Measurements from ENCODE around the gene PGP.
"Not testable (repeated sequence)": the region's sequence is repeated elsewhere in the genome, so short reads cannot be mapped to it uniquely, and the experiment has no call there.

The PGP gene, protein sequence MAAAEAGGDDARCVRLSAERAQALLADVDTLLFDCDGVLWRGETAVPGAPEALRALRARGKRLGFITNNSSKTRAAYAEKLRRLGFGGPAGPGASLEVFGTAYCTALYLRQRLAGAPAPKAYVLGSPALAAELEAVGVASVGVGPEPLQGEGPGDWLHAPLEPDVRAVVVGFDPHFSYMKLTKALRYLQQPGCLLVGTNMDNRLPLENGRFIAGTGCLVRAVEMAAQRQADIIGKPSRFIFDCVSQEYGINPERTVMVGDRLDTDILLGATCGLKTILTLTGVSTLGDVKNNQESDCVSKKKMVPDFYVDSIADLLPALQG

DNA sequence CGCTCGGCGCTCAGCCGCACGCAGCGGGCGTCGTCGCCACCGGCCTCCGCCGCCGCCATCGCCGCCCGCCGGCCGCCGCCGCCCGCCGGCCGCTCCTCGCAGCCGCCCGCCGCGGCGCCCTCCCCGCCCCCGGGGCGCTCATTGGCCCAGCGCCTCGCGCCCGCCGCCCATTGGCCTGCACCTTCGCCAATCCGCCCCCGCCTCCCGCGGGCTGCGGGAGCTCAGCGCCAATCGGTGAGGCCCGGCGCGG is at the start of gene PGP:
Gene PGP (minus strand): TSS at position 122 of the 250 bp plus-strand sequence. CDS start 63 bp downstream, at position 59.
- no peak for DNase-seq (ENCODE audit: low read depth in 1 of 2, low spot score in 1 of 2)

DNA sequence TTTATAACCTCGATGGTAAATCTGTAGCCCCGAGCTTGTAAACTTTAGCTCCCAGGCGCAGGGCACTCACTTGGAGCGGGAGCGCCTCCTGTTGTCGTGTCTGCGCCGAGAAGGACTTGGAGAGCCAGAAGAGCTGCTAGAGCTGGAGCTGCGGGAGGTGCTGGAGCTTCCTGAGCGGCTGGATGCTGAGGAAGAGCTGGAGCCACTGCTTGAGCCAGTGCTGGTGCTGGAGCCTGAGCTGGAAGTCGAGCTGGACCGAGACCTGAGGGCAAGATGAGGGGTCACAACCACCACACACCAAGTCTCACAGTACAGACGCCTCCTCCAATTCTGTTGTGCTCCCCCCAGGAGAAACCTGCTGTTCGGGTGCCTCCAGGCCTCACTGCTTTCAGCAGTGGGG is 48.4 kb upstream of the PGP start:
- not testable (repeated sequence) for DNase-seq (ENCODE audit: low read depth in 1 of 2, low spot score in 1 of 2)

DNA sequence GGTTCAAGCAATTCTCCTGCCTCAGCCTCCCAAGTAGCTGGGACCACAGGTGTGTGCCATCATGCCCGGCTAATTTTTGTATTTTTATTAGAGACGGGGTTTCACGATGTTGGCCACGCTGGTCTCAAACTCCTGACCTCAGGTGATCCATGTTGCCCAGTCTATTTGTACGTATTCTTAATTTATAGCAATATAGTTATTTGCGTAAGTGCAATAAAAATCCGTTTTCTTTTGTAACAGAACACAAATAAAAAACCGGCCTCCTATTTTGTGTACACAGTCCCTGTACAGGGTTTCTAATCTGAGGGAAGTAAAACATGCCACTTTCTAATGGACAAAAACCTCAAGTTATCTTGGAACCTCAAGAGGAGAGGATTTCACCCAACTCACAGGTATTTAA is 45.6 kb upstream of the PGP start:
- DNase-seq (ENCODE audit: low read depth in 1 of 2, low spot score in 1 of 2): no peak

DNA sequence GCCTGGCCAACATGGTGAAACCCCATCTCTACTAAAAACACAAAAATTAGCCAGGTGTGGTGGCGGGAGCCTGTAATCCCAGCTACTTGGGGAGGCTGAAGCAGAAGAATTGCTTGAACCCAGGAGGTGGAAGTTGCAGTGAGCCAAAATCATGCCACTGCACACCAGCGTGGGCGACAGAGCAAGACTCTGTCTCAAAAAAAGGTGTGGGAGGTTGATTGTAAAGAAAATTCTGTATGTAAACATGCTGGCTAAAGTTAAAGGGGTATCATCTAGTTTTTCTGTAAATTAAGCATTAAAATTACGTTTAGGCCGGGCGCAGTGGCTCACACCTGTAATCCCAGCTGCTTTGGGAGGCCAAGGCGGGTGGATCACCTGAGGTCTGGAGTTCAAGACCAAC is 43.9 kb upstream of the PGP start:
- not testable (repeated sequence) for DNase-seq (ENCODE audit: low read depth in 1 of 2, low spot score in 1 of 2)

DNA sequence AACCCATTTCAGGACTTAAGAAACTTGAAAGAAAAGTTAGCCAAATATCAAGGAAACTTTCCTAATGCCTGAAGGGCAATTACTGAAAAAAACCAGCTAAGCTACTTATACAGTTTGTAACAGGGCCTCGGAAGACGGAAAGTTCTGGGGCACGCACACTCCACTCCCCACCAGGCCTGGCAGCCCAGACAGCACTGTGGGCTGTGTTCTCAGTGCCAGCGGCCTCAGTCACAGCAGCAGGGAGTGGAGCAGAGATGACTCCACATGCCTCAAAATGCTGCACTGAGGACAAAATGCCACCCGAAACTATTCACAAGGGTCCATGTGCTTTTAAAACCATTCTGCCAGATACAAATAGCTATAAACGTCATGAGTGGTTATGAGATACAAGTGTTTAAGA is 43.1 kb upstream of the PGP start:
- no peak for DNase-seq (ENCODE audit: low read depth in 1 of 2, low spot score in 1 of 2)

DNA sequence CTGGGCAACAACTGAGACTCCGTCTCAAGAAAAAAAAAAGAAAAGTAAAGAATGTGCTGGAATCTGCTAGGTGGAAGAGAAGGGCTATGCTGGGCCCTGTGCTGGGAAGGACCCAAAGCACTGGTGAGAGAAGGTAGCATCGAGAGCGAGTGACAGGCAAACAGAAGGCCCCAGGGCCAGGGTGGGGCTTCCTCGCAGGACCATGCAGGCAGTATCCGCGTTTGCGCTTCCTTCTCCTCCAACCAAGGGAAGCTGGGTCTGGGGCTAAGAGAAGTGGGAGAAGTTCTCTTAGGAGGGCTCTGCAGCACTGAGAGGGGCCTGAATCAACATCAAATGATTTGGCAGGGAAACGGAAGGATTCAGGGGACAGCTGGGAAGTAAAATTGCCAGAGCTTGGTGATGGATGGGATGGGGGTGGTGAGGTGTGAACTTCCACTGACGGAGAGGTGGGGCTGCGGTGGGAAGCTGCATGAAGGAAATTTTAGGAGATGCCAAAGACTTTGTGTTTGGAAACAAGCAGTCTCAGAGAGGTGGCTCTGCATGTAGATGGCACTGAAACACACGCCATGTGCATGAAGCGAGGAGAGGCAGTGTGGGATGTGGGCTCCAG is 42.0 kb upstream of the PGP start:
- no peak for DNase-seq (ENCODE audit: low read depth in 1 of 2, low spot score in 1 of 2)

DNA sequence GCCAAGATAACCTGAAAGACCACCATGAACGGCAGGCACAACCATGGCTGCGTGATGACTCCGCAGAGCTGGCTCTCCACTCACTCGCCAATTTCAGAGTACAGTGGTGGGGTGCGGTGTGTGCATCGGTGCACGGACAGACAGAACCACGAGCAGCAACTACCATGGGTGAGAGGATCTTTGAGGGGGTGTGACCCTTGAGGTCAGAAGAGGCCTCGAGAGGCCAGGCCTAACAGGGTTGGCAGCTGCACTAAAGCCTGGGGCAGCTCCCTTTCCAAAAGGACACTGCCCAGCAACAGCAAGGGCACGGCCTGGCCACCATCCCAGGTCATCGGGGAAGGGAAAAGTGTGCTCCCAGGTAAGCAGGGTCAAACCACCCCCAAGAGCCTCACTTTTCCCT is 38.7 kb upstream of the PGP start:
- DNase-seq (ENCODE audit: low read depth in 1 of 2, low spot score in 1 of 2): no peak

DNA sequence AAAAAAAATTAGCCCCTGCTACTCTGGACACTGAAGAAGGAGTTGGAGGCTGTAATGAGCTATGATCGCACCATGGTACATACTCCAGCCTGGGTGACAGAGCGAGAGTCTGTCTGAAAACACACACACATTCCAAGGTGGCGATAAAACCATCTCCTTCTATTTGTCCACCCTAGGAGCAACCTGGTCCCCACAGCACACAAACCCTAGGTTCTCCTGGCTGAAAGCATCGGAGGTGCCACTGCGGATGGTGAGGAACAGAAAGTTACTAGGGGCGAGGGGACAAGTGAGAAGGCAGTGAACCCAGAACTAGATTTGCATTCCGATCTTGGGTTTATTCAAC is 38.1 kb upstream of the PGP start:
- DNase-seq (ENCODE audit: low read depth in 1 of 2, low spot score in 1 of 2): no peak

DNA sequence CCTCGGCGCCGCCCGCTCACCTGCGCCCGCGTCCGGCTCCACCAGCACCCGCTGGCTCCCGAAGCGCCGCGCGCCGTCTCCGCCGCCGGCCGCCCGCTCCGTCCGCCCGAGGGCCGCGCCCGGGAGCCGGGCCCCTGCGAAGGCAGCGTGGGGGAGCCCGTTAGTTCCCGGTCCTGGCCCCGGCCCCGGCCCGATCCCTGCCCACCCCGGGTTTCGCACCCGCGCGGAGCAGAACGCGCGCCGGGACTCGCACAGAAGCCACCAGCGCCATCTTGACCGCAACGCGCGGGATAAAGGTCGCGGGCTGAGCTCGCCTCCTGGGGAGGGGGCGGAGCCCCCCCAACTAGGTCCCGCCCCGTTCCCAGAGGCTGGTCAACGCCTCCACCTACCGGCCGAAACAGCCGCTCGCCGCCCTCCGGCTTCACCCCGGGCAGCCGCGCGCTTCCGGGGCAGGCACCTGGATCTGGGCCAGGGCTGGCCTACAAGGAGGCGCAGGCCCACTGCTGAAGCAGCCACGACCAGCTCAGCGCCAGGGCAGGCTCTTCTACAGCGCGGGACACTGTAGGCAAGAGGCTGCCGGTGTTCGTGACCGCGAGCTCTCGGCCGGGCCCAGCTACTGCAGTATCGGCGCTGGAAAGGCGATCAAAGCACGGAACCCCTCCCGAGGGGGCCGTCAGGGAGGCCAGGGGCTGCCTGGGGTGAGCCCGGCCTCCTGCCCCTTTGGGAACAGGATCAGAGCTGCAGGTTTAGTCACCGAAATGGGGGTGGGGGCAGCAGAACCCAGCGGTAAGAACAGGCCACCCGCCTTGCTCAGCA is 36.9 kb upstream of the PGP start, which contains the start of gene ECI1:
Gene ECI1 (minus strand): TSS at position 292 of the 816 bp plus-strand sequence. CDS start 21 bp downstream, at position 271.
- DNase-seq (ENCODE audit: low read depth in 1 of 2, low spot score in 1 of 2): peak; percentile 64 to 69

DNA sequence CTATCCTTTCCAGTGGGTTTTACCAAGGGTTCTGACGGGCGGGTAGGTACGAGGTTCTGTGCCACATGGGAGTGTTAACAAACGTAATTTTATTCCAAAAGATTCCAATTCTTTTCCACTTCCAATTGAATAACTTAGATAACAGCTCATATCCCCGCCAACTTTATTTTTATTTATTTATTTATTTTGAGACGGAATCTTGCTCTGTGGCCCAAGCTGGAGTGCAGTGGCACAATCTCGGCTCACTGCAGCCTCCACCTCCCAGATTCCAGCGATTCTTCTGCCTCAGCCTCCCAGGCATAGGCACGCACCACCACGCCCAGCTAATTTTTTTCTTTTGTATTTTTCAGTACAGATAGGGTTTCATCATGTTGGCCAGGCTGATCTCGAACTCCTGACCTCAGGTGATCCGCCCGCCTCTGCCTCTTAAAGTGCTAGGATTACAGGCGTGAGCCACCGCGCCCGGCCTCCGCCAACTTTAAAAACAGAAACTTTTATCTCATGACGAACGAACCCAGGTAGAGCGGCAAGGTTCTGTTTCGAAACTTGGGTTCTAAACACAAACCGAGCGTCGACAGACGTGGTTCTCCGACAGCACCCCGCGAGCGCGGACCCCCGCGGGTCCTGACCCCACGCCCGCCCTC is 36.1 kb upstream of the PGP start:
- DNase-seq (ENCODE audit: low read depth in 1 of 2, low spot score in 1 of 2): peak in 1 of 2 donors; percentile 37

DNA sequence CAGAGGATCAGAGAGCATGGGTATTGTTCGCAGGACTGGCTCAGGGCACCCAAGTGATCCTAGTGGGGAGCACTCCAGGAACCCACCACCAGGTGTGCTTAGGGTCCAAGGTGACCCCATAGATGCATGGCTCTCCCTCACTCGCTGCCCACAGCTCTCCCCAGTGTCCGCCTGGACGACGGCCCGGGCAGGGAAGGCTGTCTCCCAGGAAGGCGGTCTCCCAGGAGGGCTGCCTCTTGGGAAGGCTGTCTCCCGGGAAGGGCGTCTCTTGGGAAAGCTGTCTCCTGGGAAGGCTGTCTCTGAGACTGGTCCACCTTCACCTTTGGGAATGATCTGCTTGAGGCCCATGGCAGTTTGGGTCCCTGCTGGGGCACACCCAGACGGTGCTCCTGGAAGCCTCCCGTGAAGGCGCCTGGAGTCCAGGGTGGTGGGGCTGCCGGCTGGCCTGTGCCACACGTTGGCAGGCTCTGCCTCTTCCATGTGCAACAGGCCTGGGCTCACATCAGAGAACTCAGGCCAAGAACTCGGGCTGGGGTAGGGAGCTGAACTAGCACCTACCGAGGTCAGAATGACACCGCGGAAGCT is 31.8 kb upstream of the PGP start:
- DNase-seq (ENCODE audit: low read depth in 1 of 2, low spot score in 1 of 2): no peak

DNA sequence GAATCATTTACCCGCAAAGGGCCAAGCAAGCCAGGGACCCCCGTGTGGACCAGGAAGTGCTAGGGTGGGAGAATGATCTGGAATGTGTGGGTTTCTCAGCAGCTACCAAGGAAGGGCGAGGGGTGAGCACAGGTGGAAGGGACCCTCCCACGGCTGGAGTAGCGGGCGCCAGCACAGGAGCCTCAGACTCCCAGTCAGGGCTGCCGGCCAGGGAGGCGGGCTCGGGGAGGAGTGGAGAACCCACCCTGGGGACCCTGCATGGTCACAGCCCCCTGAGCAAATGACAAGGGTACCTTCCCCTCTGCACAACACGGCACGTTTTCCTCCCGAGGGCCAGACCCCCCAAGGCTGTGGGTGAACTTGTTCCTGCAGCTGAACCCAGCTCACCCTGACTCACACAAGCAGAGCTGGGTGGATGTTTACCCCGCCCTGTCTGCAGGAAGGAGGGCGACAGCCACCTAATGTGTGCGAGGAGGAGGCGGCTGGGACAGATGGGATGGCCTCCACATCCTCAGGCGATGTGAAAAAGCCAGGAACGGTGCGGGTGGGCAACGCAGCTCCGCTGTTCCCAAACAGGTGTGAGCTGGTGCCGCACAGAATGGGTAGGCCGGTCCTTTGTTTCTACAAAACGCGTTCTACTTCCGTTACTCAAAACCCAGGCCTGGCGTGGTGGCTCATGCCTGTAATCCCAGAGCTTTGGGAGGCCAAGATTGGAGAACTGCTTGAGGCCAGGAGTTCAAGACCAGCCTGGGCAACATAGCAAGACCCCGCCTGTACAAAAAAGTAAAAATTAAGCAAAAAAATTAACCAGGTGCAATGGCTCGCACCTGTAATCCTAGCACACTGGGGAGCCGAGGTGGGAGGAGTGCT is 30.5 kb upstream of the PGP start:
- no peak for DNase-seq (ENCODE audit: low read depth in 1 of 2, low spot score in 1 of 2)

DNA sequence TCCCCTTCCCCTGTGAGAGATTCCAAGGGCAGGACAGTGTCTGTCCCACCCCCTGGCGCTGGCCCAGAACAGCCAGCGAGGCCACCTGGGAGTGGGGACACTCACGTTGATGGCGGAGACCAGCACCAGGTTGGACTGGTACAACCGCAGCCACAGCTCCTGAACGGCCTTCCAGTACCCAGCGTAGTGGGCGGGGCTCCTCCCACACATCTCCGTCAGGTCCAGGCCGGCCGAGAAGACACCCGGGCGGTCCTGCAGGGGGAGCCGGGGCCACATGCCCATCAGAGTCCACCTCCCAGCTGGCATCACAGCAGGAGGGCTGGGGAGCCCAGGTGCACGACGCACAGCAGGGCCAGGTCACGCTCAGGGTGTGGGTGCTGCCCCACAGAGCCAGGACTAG is 29.7 kb upstream of the PGP start:
- no peak for DNase-seq (ENCODE audit: low read depth in 1 of 2, low spot score in 1 of 2)

DNA sequence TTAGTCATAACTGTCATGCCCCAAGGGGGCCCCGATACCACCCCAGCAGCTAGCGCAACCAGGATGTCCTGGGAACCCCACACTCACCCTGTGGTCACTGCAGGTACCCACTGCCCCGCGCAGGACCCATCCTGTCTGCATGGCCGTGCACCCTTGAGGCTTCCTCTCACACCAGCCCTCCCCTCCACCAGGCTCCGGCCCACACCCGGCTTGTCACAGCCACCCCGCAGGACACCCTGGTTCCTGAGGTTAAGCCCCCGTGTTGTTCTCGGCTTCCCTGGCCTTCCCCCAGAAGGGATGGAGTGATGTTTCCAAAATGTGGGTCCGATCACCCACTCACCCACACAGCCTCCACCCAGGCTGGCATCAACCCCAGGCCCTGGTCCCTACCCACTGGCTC is 29.1 kb upstream of the PGP start:
- no peak for DNase-seq (ENCODE audit: low read depth in 1 of 2, low spot score in 1 of 2)

DNA sequence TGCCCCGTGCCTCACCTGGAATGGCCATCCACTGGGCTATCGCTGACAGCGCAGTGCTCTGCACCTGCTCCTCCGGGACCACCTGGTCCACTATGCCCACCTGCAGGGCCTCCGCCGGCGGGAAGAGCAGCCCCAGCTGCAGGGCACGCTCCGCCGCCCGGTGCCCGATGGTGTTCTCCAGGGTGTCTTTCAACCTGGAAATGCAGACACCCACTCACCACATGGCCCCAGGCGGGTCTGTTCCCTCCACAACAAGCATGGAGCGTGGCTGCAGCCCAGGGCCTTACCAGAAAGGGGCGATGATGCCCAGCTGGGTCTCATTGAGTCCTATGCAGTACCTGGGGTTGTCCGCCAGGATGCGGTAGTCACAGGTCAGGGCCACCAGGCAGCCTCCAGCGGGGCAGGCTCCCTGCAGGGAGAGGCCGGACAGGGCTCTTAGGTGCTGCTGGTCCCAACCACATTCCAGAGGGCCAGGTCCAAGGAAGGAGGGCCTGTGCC is 28.4 kb upstream of the PGP start:
- no peak for DNase-seq (ENCODE audit: low read depth in 1 of 2, low spot score in 1 of 2)

DNA sequence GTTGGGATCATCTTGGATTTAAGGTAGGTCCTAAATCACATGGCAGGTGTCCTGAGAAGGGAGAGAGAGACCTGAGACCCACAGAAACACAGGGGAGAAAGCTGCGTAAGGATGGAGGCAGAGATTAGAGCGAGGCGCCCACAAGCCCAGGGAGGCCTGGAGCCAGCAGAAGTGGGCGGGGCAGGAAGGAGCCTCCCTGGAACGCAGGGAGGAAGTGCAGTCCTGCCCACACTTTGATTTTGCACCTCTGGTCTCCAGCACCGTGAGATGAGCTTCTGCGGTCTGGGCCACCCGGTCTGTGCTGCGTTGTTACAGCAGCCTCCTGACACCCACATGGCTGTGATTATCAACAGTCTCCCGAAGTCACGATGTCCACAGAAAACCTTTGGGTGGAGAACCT is 28.0 kb upstream of the PGP start:
- DNase-seq (ENCODE audit: low read depth in 1 of 2, low spot score in 1 of 2): no peak

DNA sequence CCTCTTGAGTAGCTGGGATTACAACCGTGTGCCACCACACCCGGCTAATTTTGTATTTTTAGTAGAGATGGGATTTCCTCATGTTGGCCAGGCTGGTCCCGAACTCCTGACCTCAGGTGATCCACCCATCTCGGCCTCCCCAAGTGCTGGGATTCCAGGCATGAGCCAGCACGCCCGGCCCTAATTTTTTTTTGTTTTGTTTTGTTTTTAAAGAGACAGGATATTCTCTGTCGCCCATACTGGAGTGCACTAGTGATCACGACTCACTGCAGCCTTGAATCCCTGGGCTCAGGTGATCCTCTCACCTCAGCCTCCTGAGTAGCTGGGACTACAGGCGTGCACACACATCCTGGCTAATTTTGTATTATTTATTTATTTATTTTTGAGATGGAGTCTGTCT is 25.7 kb upstream of the PGP start:
- not testable (repeated sequence) for DNase-seq (ENCODE audit: low read depth in 1 of 2, low spot score in 1 of 2)

DNA sequence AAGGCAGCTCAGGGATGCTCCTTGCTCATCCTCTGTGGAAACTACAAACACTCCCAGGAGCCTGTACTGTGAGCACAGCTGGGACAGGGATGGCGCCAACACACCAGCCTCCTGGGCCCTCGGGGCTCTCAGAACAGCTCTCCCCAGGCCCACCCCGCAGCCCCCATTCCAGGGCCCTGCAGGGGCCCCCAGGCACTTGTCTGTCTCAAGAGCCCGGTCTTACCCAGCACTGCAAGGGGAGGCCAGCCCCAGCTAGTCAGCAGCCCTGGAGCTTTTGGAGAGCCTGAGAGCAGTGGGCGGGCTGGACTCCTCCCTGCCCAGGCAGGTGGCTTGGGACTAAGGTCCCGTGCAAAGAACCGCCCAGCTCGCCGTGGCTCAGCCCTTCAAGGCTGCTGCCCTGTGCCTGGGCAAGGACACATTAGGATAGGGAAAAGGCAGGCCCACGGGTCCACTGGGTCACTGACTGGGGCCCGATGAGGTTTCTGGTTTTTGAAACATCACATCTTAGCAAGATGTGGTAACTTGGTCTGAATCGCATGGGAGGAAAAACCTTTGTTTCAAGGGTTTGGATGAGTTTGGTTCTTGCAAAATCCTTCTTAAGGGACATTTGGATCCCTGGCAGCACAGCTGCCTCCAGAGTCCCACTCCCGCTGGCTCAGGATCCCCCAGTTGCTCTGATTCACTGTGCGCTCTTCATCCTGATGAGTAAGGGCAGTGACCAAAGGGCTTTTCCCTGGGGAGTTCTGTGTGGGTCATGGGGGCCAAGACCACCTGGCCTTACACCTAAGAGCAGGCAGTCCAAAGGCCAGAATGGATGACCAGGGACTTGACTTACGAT is 24.4 kb upstream of the PGP start:
- no peak for DNase-seq (ENCODE audit: low read depth in 1 of 2, low spot score in 1 of 2)

DNA sequence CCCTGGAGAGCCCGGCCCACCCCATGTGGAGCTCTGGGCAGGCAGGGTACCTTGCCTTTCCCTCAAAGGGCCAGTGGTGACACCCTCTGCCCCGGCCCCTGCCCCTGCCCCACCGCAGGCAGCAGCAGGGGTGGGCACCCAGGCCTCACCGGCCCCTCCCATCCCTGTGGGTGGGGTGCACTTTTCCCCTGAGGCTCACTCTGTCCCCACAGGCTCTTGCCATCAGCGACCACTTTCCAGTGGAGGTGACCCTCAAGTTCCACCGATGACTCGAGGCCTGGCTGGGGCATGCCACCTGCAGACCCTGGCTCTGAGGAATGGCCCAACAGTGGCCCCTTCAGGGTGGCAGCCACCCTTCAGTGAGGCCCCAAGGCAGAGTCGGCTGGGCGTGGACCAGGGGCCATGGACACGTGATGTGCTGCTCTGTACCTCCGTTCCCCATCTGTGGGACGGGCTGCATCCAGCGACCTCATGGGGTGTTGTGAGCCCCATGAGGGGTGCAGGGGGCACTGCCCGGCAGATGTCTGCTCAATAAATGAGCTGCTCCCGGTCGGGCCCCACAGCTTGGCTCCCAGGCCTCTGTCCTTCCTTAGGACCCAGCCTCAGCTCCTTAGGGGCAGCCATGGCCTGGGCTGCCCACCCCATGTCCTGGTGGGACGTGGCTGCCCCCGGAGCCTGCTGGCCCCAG is 23.7 kb upstream of the PGP start:
- DNase-seq (ENCODE audit: low read depth in 1 of 2, low spot score in 1 of 2): no peak
